GM12892 (cell line): ENCODE data around the gene TNFSF8.

Experiments used
- POLR2A ChIP-seq: IDR thresholded peaks from 2 replicates; pipeline ENCODE4 v1.6.1; 2011; ENCODE audit warnings: low read depth, low read length, control low read depth
- POLR2AphosphoS5 ChIP-seq: IDR thresholded peaks from 2 replicates; pipeline ENCODE4 v1.6.1; 2011; ENCODE audit warnings: low read depth, low read length, control low read depth

DNA sequence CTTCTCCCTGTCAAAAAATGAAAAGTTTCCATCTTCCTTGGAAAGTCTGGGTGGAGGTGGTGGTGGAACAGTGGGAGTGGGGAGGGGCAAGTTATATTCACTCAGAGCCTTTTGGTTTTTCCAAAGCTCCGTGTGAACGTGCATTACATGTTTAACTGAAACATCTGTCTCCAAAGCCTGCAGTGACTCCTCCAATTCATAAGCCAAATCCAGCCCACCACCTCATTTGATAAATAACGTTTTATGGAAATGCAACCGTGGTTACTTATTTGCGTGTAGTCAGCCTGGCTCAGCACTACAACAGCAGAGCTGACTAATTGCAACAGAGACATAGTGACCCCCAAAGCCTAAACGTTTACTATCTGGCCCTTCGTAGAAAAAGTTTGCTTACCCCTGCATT lies 13.9 kb downstream of the TNFSF8 start:
- TF ChIP-seq POLR2A (no peak), POLR2AphosphoS5 (no peak)
